ENCODE results near the gene MME. TPM values are rescaled to one million over a fixed set of nuclear protein-coding genes. Genes with fewer than 3 reads are reported as not detected.

MME gene
- total and polyA plus RNA-seq, 2 of the 4 experiments (the other 2 are of a cell fraction) = 11.7 to 22.8 TPM

- in situ Hi-C loops (cut with MboI; ENCODE audit: low sequenced_read_pairs) = loop anchor here (10.0 kb wide), 1 partner anchor 192 kb away; no protein-coding TSS in a partner anchor
- no peak overlapping the region for H3K27ac ChIP-seq (ENCODE audit: insufficient read depth, low read length)
- H2AK9ac ChIP-seq (replicated peaks; ENCODE audit: low read depth, low read length, poor library complexity) = no peak overlapping the region
- H3K4me1 ChIP-seq (ENCODE audit: control insufficient read depth, insufficient read depth, low read length) = 0 out of 2 replicates have a peak, but pooled peaks cover 2% of the 10 kb centered on the region
- H4K5ac ChIP-seq (ENCODE audit: low read depth, low read length) = no peak overlapping the region
- H3K18ac ChIP-seq (ENCODE audit: low read depth, low read length) = no peak overlapping the region
- no peak for ATAC-seq (ENCODE audit: low read depth)
- H2AK5ac ChIP-seq (ENCODE audit: low read depth, low read length) = no peak overlapping the region
- no peak overlapping the region for H2AFZ ChIP-seq (replicated peaks; ENCODE audit: low read length, poor library complexity)
- no peak overlapping the region for H3K14ac ChIP-seq (replicated peaks; ENCODE audit: low read depth, low read length)
- BruUV-seq (replicated peaks) = no TSS peak
- no peaks in the 10 kb centered on the region for H3K79me1 ChIP-seq (ENCODE audit: low read depth in 1 of 2, low read length in 2 of 2)
- no peak overlapping the region; the same call in 1 of the 2 replicates for H4K91ac ChIP-seq (ENCODE audit: insufficient read depth, low read depth, low read length)
- peaks cover 5% of the 10 kb centered on the region for H3K27me3 ChIP-seq (ENCODE audit: control insufficient read depth, insufficient read depth, low read length)
- H3K4me3 ChIP-seq (ENCODE audit: insufficient read depth, low read depth, low read length) = no peak overlapping the region
- no peak overlapping the region for H3K9ac ChIP-seq (ENCODE audit: low read depth, low read length)
- H4K20me1 ChIP-seq (ENCODE audit: insufficient read depth, low read length) = no peaks in the 10 kb centered on the region
- POLR2A ChIA-PET (ENCODE audit: unreplicated experiment) = no interaction called here
- H3K23ac ChIP-seq (ENCODE audit: low read depth, low read length) = no peak overlapping the region
- no peaks in the 10 kb centered on the region for H3K36me3 ChIP-seq (ENCODE audit: control insufficient read depth, insufficient read depth, low read length)
- peak; percentile 52 for DNase-seq
- CTCF ChIA-PET = no interaction called here
- no peaks in the 10 kb centered on the region for H3K9me3 ChIP-seq (ENCODE audit: control insufficient read depth, insufficient read depth, low read length)
- TF ChIP-seq SMC3 (IDR thresholded peaks at IDR 0.05; ENCODE audit: low read depth, low read length) = no peak
- TF ChIP-seq RFX5 (IDR thresholded peaks at IDR 0.05; ENCODE audit: low read depth, low read length) = no peak
- no peak for TF ChIP-seq RCOR1 (IDR thresholded peaks at IDR 0.05; ENCODE audit: insufficient replicate concordance, low read length)
- no peak for TF ChIP-seq MXI1 (IDR thresholded peaks at IDR 0.05; ENCODE audit: borderline replicate concordance, low read depth, low read length)
- TF ChIP-seq CTCF (conservative IDR thresholded peaks at IDR 0.05; ENCODE audit: low read depth, low read length) = no peak
- TF ChIP-seq MAZ (IDR thresholded peaks at IDR 0.05; ENCODE audit: borderline replicate concordance, low read depth, low read length) = no peak
- TF ChIP-seq POLR2A (IDR thresholded peaks at IDR 0.05; ENCODE audit: low read depth, low read length) = no peak
- TF ChIP-seq ELK1 (IDR thresholded peaks at IDR 0.05; ENCODE audit: borderline replicate concordance, low read depth, low read length) = no peak
- no peak for TF ChIP-seq CEBPB (IDR thresholded peaks at IDR 0.05; ENCODE audit: low read depth, low read length)
- TF ChIP-seq BHLHE40 (IDR thresholded peaks at IDR 0.05; ENCODE audit: low read depth, low read length) = no peak
- no peak for TF ChIP-seq MAFK (IDR thresholded peaks at IDR 0.05; ENCODE audit: low read depth, low read length)
- no peak for TF ChIP-seq RAD21 (IDR thresholded peaks at IDR 0.05; ENCODE audit: low read length)
- dilution Hi-C loops (cut with HindIII; ENCODE audit: low sequenced_read_pairs, unreplicated experiment) = no loop called here
- H3K56ac ChIP-seq (ENCODE audit: extremely low read depth, insufficient read depth, low read length) = no peak overlapping the region
- H3K4ac ChIP-seq (ENCODE audit: low read depth, low read length) = no peak overlapping the region
- H2BK120ac ChIP-seq (ENCODE audit: low read depth, low read length) = no peak overlapping the region
- no peak overlapping the region for H3K4me2 ChIP-seq (ENCODE audit: low read depth, low read length)
- intact Hi-C loops (cut with micrococcal nuclease) = loop anchor here (5.0 kb wide), 3 partner anchors 225 to 300 kb away; no protein-coding TSS in a partner anchor
- WGBS, 2 experiments (ENCODE audit: extremely low coverage in 2 of 2, insufficient read length in 1 of 2) = no CpG with 5 or more reads among the region's 4 CpGs
- H2BK20ac ChIP-seq (ENCODE audit: low read depth, low read length) = no peak overlapping the region
- H2BK5ac ChIP-seq (ENCODE audit: low read depth, low read length, poor library complexity, severe bottlenecking) = no peak overlapping the region
- H4K8ac ChIP-seq (ENCODE audit: low read depth in 2 of 2, low read length in 2 of 2) = no peak overlapping the region
- H2BK15ac ChIP-seq (ENCODE audit: low read depth, low read length) = 0 out of 3 replicates have a peak overlapping the region, but pooled peaks have one; percentile 23
- no peaks in the 10 kb centered on the region for H3K9me1 ChIP-seq (ENCODE audit: insufficient read depth, low read length)
These were observed 3.2 kb upstream of the MME start for GRCh38 chr3:155076888-155077287.
